T-helper 2 cell treated with Interferon-gamma antibody and Interleukin-4, amounts not matched to agents 5 μg/mL and 100 μg/mL, for 36 hours (primary cell): Measurements from ENCODE around the gene PKIG.
A peak's percentile ranks its signal among the peaks of the same experiment; 100 is the strongest.
"Not testable (repeated sequence)": the region's sequence is repeated elsewhere in the genome, so short reads cannot be mapped to it uniquely, and the experiment has no call there.

Experiments
- DNase-seq: peaks from one replicate; pipeline ENCODE4 v3.0.0; 2021; ENCODE audit warnings: low spot score
- H3K27ac Mint-ChIP-seq: one replicate; pipeline ENCODE4 v1.8.0; 2021; ENCODE audit warnings: mild to moderate bottlenecking, mixed read lengths
- H3K27me3 Mint-ChIP-seq: one replicate; pipeline ENCODE4 v1.8.0; 2021; ENCODE audit warnings: low read depth, mixed read lengths
- H3K36me3 Mint-ChIP-seq: one replicate; pipeline ENCODE4 v1.8.0; 2021; ENCODE audit warnings: low read depth, mixed read lengths
- H3K4me1 Mint-ChIP-seq: one replicate; pipeline ENCODE4 v1.8.0; 2021; ENCODE audit warnings: low read depth, mixed read lengths
- H3K4me3 Mint-ChIP-seq: one replicate; pipeline ENCODE4 v1.8.0; 2022; ENCODE audit warnings: mild to moderate bottlenecking, moderate library complexity, mixed read lengths
- H3K9me3 Mint-ChIP-seq: one replicate; pipeline ENCODE4 v1.8.0; 2021; ENCODE audit warnings: mixed read lengths

Gene PKIG

GRCh38 chr20:44552950-44553908 is 29.1 kb upstream of the PKIG start:
- peaks cover 5% of the 10 kb centered on the region for H3K27me3 Mint-ChIP-seq
- peak overlapping the region; percentile 25 for H3K4me3 Mint-ChIP-seq

GRCh38 chr20:44559302-44559701 is 23.1 kb upstream of the PKIG start:
- Mint-ChIP-seq H3K27ac (no peak overlapping the region), H3K4me1 (peaks cover 3% of the 10 kb centered on the region), H3K36me3 (no peaks in the 10 kb centered on the region), H3K4me3 (no peak overlapping the region), H3K9me3 (no peaks in the 10 kb centered on the region), H3K27me3 (peaks cover 25% of the 10 kb centered on the region)
- DNase-seq = no peak

More at GRCh38 chr20:44552950-44553908, 29.1 kb upstream of the PKIG start:
- H3K9me3 Mint-ChIP-seq = no peaks in the 10 kb centered on the region
- H3K36me3 Mint-ChIP-seq = no peaks in the 10 kb centered on the region
- peak overlapping the region; percentile 67 for H3K27ac Mint-ChIP-seq
- DNase-seq = no peak
- H3K4me1 Mint-ChIP-seq = peaks cover 20% of the 10 kb centered on the region

- no peaks in the 10 kb centered on the region for H3K36me3 Mint-ChIP-seq
- peaks cover 28% of the 10 kb centered on the region for H3K27me3 Mint-ChIP-seq
- DNase-seq = no peak
- H3K9me3 Mint-ChIP-seq = no peaks in the 10 kb centered on the region
- no peaks in the 10 kb centered on the region for H3K4me1 Mint-ChIP-seq
- no peak overlapping the region for H3K27ac Mint-ChIP-seq
- H3K4me3 Mint-ChIP-seq = no peak overlapping the region
Observed at GRCh38 chr20:44560229-44560628, 22.1 kb upstream of the PKIG start.

GRCh38 chr20:44560818-44561217 is 21.6 kb upstream of the PKIG start:
- not testable (repeated sequence) for H3K27ac Mint-ChIP-seq, H3K36me3 Mint-ChIP-seq, DNase-seq

GRCh38 chr20:44561876-44562275 is 20.5 kb upstream of the PKIG start:
- H3K27me3 Mint-ChIP-seq = peaks cover 28% of the 10 kb centered on the region
- no peak for DNase-seq
- no peaks in the 10 kb centered on the region for H3K36me3 Mint-ChIP-seq
- H3K4me1 Mint-ChIP-seq = peaks cover 1% of the 10 kb centered on the region
- no peak overlapping the region for H3K4me3 Mint-ChIP-seq
- no peaks in the 10 kb centered on the region for H3K9me3 Mint-ChIP-seq
- no peak overlapping the region for H3K27ac Mint-ChIP-seq

More at GRCh38 chr20:44560818-44561217, 21.6 kb upstream of the PKIG start:
- peaks cover 28% of the 10 kb centered on the region for H3K27me3 Mint-ChIP-seq
- not testable (repeated sequence) for H3K4me3 Mint-ChIP-seq, H3K4me1 Mint-ChIP-seq, H3K9me3 Mint-ChIP-seq

- Mint-ChIP-seq H3K4me1 (peaks cover 6% of the 10 kb centered on the region), H3K27ac (no peak overlapping the region), H3K27me3 (peaks cover 17% of the 10 kb centered on the region), H3K4me3 (no peak overlapping the region), H3K9me3 (no peaks in the 10 kb centered on the region), H3K36me3 (no peaks in the 10 kb centered on the region)
- DNase-seq = no peak
Observed at GRCh38 chr20:44566018-44566417, 16.4 kb upstream of the PKIG start.

GRCh38 chr20:44566811-44567210 is 15.6 kb upstream of the PKIG start:
- H3K4me1 Mint-ChIP-seq = peaks cover 12% of the 10 kb centered on the region
- no peaks in the 10 kb centered on the region for H3K9me3 Mint-ChIP-seq
- H3K36me3 Mint-ChIP-seq = no peaks in the 10 kb centered on the region
- H3K27ac Mint-ChIP-seq = no peak overlapping the region
- H3K27me3 Mint-ChIP-seq = peaks cover 15% of the 10 kb centered on the region
- no peak for DNase-seq
- no peak overlapping the region for H3K4me3 Mint-ChIP-seq

- peak overlapping the region; percentile 13 for H3K27ac Mint-ChIP-seq
- no peaks in the 10 kb centered on the region for H3K36me3 Mint-ChIP-seq
- no peak overlapping the region for H3K4me3 Mint-ChIP-seq
- no peaks in the 10 kb centered on the region for H3K27me3 Mint-ChIP-seq
- peaks cover 24% of the 10 kb centered on the region for H3K4me1 Mint-ChIP-seq
- DNase-seq = no peak
- no peaks in the 10 kb centered on the region for H3K9me3 Mint-ChIP-seq
Observed at GRCh38 chr20:44570367-44570766, 12.0 kb upstream of the PKIG start.

- Mint-ChIP-seq H3K9me3 (no peaks in the 10 kb centered on the region), H3K36me3 (no peaks in the 10 kb centered on the region), H3K4me3 (no peak overlapping the region), H3K27me3 (no peaks in the 10 kb centered on the region), H3K27ac (peak overlapping the region; percentile 14), H3K4me1 (peaks cover 28% of the 10 kb centered on the region)
- no peak for DNase-seq
Observed at GRCh38 chr20:44571362-44571988, 10.9 kb upstream of the PKIG start.

GRCh38 chr20:44572551-44573500 is 9.6 kb upstream of the PKIG start:
- Mint-ChIP-seq H3K4me3 (no peak overlapping the region), H3K4me1 (peaks cover 32% of the 10 kb centered on the region), H3K36me3 (no peaks in the 10 kb centered on the region), H3K9me3 (no peaks in the 10 kb centered on the region), H3K27ac (no peak overlapping the region), H3K27me3 (no peaks in the 10 kb centered on the region)
- no peak for DNase-seq

- DNase-seq = no peak
- no peaks in the 10 kb centered on the region for H3K36me3 Mint-ChIP-seq
- no peaks in the 10 kb centered on the region for H3K27me3 Mint-ChIP-seq
- H3K4me1 Mint-ChIP-seq = peaks cover 34% of the 10 kb centered on the region
- peaks cover 2% of the 10 kb centered on the region for H3K9me3 Mint-ChIP-seq
- H3K4me3 Mint-ChIP-seq = no peak overlapping the region
- H3K27ac Mint-ChIP-seq = no peak overlapping the region
Observed at GRCh38 chr20:44573501-44573869, 8.9 kb upstream of the PKIG start.

- H3K9me3 Mint-ChIP-seq = peaks cover 4% of the 10 kb centered on the region
- H3K27ac Mint-ChIP-seq = no peak overlapping the region
- H3K36me3 Mint-ChIP-seq = no peaks in the 10 kb centered on the region
- no peak overlapping the region for H3K4me3 Mint-ChIP-seq
- no peak for DNase-seq
- no peaks in the 10 kb centered on the region for H3K27me3 Mint-ChIP-seq
- peaks cover 35% of the 10 kb centered on the region for H3K4me1 Mint-ChIP-seq
Observed at GRCh38 chr20:44574372-44574771, 8.0 kb upstream of the PKIG start.

GRCh38 chr20:44576297-44576696 is 6.1 kb upstream of the PKIG start:
- Mint-ChIP-seq H3K27ac (peak overlapping the region; percentile 16), H3K4me3 (no peak overlapping the region), H3K9me3 (peaks cover 4% of the 10 kb centered on the region), H3K27me3 (no peaks in the 10 kb centered on the region), H3K36me3 (no peaks in the 10 kb centered on the region), H3K4me1 (peaks cover 36% of the 10 kb centered on the region)
- no peak for DNase-seq
